Transverse colon (tissue), 4 donors: ENCODE results near the gene DEFB123. TPM values are rescaled to one million over a fixed set of nuclear protein-coding genes. Genes with fewer than 3 reads are reported as not detected.

Source experiments
- DNase-seq: peaks from one replicate; pipeline ENCODE4 v3.0.0-alpha.2; 2019
- H3K27ac ChIP-seq, 4 donors: fragments of 200-600 bp; sonication (generic); 2 replicates each; pipeline ENCODE4 v1.5.1; 2016 to 2018; ENCODE audit warnings: inconsistent platforms in 4 of 4
- H3K27me3 ChIP-seq: fragments of 200-600 bp; sonication (generic); 2 replicates; pipeline ENCODE4 v1.5.1; 2017; ENCODE audit warnings: inconsistent platforms
- H3K36me3 ChIP-seq, 4 donors: fragments of 200-600 bp; sonication (generic); 2 replicates each; pipeline ENCODE4 v1.5.1; 2017 to 2019; ENCODE audit warnings: inconsistent platforms in 4 of 4
- H3K4me1 ChIP-seq, 4 donors: fragments of 200-600 bp; sonication (generic); 2 replicates each; pipeline ENCODE4 v1.5.1; 2017 to 2020; ENCODE audit warnings: inconsistent platforms in 4 of 4
- H3K4me3 ChIP-seq, 4 donors: fragments of 200-600 bp; sonication (generic); 1 replicate in 1 of 4; 2 replicates in 3 of 4; pipeline versions ENCODE4 v1.5.1 to v1.6.1; 2017 to 2019; ENCODE audit warnings: inconsistent platforms in 4 of 4
- H3K9me3 ChIP-seq, 2 donors: fragments of 200-600 bp; sonication (generic); 2 replicates each; pipeline ENCODE4 v1.5.1; 2017 to 2019; ENCODE audit warnings: inconsistent platforms in 2 of 2
- EP300 ChIP-seq: sonication (generic); formaldehyde crosslinking; IDR thresholded peaks from one replicate; pipeline ENCODE4 v1.6.1; 2017; ENCODE audit warnings: antibody characterized with exemption, low read depth
- POLR2A ChIP-seq: fragments of 450-650 bp; IDR thresholded peaks from one replicate; pipeline ENCODE4 v1.6.1; 2016; ENCODE audit warnings: antibody characterized with exemption, mild to moderate bottlenecking, moderate library complexity
- POLR2AphosphoS5 ChIP-seq, 3 donors: sonication (generic); formaldehyde crosslinking; IDR thresholded peaks; one replicate each; pipeline ENCODE4 v1.6.1; 2016; ENCODE audit warnings: antibody characterized with exemption in 3 of 3
- WGBS, 2 donors: methylation state at CpG; one replicate each; pipeline ENCODE4 v1.1.5; 2018; ENCODE audit warnings: low coverage in 1 of 2; 5-methylcytosine and 5-hydroxymethylcytosine counted together
- in situ Hi-C, 4 donors: fragments of 200-750 bp; cut with MboI; loops; one replicate each; pipeline versions ENCODE4 v1.15.0 to v1.15.1; 2017; ENCODE audit warnings: low sequenced_read_pairs in 3 of 4, low pct_ligation_motif_present in 1 of 4, low pct_unique_long_range_greater_than_20kb in 1 of 4
- intact Hi-C: fragments of 100-400 bp; cut with DNase I; formaldehyde crosslinking; loops from one replicate; pipeline ENCODE4 v1.15.1; 2023; ENCODE audit warnings: low total_unique reads
- total RNA-seq, 4 donors: library from RNA; depleted of rRNA; stranded (reverse); fragments of >200 nt; gene quantifications; one replicate each; pipeline ENCODE4 v1.1.0, GENCODE V29; 2016
- TF ChIP-seq, protein P1 (sequence below), 5 experiments: fragments of 200-600 bp in 3 of 5; fragments of 450-650 bp in 2 of 5; sonication (generic) in 3 of 5; IDR thresholded peaks; 1 replicate in 2 of 5; 2 replicates in 3 of 5; pipeline ENCODE4 v1.5.1; 2016 to 2017; ENCODE audit warnings: antibody characterized with exemption in 5 of 5, inconsistent platforms in 3 of 5, mild to moderate bottlenecking in 2 of 5, moderate library complexity in 1 of 5

DEFB123 gene
- total RNA-seq, 4 donors from 2014 or later: not detected

DNA sequence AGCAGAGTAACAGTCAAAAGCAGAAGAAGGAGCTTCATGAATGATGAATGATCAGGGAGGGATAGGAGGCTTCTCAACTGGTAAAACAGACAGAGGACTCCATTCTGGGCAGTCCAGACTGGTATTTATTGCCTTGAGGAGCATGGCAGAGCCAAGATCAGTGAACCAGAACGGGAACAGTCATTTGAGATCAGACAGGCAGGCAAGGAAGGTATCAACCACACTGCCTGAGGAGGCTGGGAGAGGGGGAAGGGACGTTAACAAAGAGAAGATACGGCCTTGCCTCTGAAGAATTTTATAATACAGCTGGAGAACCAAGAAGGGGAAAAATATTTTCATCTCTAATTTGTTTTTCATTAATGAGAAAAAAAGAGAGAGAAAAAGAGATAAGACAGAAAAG is 34.3 kb upstream of the DEFB123 start, which contains the start of gene DEFB121:
TSS of gene DEFB121 (minus strand) at position 101 of the 400 bp plus-strand sequence. CDS start at position 38, 63 bp downstream.
- in situ Hi-C loops (loop anchor here in 1 of 4 donors (25.0 kb wide), 1 partner anchor 94 kb away; the partner anchor contains the start of gene DEFB116), intact Hi-C loops (no loop called here)
- DNase-seq: no peak
- TF ChIP-seq EP300: no peak
- TF ChIP-seq POLR2AphosphoS5 (IDR thresholded peaks at IDR 0.05): no peak
- TF ChIP-seq, protein P1, sequence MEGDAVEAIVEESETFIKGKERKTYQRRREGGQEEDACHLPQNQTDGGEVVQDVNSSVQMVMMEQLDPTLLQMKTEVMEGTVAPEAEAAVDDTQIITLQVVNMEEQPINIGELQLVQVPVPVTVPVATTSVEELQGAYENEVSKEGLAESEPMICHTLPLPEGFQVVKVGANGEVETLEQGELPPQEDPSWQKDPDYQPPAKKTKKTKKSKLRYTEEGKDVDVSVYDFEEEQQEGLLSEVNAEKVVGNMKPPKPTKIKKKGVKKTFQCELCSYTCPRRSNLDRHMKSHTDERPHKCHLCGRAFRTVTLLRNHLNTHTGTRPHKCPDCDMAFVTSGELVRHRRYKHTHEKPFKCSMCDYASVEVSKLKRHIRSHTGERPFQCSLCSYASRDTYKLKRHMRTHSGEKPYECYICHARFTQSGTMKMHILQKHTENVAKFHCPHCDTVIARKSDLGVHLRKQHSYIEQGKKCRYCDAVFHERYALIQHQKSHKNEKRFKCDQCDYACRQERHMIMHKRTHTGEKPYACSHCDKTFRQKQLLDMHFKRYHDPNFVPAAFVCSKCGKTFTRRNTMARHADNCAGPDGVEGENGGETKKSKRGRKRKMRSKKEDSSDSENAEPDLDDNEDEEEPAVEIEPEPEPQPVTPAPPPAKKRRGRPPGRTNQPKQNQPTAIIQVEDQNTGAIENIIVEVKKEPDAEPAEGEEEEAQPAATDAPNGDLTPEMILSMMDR (IDR thresholded peaks at IDR 0.05): no peak
- TF ChIP-seq POLR2A: no peak
- Histone ChIP-seq H3K36me3 (no peaks in the 10 kb centered on the region), H3K27me3 (no peaks in the 10 kb centered on the region), H3K9me3 (no peaks in the 10 kb centered on the region), H3K27ac (no peak within 1 kb of the TSS), H3K4me1 (no peaks in the 10 kb centered on the region), H3K4me3 (no peak within 1 kb of the TSS)
- whole genome bisulfite sequencing, 2 donors: 37 to 41% methylated on average over 2 to 3 of the region's 3 CpGs

DNA sequence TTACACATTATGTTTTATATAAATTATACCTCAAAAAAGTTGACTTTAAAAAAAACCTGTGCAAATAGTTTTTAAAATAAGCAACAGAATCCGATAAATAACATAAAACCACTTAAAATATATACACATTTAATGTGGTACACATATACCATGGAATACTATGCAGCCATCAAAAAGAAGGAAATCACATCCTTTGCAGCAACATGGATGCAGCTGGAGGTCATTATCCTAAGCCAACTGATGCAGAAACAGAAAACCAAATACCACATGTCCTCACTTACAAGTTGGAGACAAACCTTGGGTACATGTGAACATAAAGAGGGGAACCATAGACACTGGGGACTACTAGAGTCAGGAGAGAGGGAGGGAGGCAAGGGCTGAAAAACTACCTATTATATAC is 30.4 kb upstream of the DEFB123 start:
- Histone ChIP-seq H3K9me3 (no peaks in the 10 kb centered on the region), H3K4me1 (no peaks in the 10 kb centered on the region), H3K4me3 (no peak overlapping the region), H3K36me3 (no peaks in the 10 kb centered on the region), H3K27me3 (no peaks in the 10 kb centered on the region), H3K27ac (no peak overlapping the region)
- WGBS, 2 donors: 35 to 38% methylated on average over 1 of the region's 1 CpG
- intact Hi-C loops (no loop called here), in situ Hi-C loops (loop anchor here in 1 of 4 donors (25.0 kb wide), 1 partner anchor 98 kb away; the partner anchor contains the start of gene DEFB116)
- DNase-seq: no peak
- TF ChIP-seq EP300: no peak
- no peak for TF ChIP-seq POLR2AphosphoS5 (IDR thresholded peaks at IDR 0.05)
- TF ChIP-seq, protein P1 (IDR thresholded peaks at IDR 0.05): no peak
- TF ChIP-seq POLR2A: no peak

DNA sequence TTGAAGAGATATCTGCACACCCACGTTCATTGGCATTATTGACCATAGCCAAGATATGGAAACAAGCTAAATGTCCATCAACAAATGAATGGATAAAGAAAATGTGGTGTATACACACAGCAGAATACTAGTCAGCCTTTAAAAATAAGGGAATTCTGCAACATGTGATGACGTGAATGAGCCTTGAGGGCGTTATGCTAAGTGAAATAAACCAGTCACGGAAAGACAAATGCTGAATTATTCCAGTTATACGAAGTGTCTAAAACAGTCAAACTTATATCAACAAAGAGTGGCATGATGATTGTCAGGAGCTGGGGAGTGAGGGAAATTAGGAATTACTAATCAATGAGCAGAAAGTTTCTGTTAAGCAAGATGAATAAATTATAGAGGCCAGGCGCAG is 26.1 kb upstream of the DEFB123 start:
- H3K9me3 ChIP-seq: no peaks in the 10 kb centered on the region
- no peak overlapping the region for H3K27ac ChIP-seq
- H3K4me1 ChIP-seq: no peaks in the 10 kb centered on the region
- DNase-seq: no peak
- H3K36me3 ChIP-seq: no peaks in the 10 kb centered on the region
- intact Hi-C loops (no loop called here), in situ Hi-C loops (loop anchor here in 1 of 4 donors (25.0 kb wide), 1 partner anchor 102 kb away; the partner anchor contains the start of gene DEFB116)
- no peak overlapping the region for H3K4me3 ChIP-seq
- no peaks in the 10 kb centered on the region for H3K27me3 ChIP-seq
- WGBS, 2 donors: 76 to 83% methylated on average over 6 of the region's 6 CpGs
- TF ChIP-seq, protein P1 (IDR thresholded peaks at IDR 0.05): no peak
- no peak for TF ChIP-seq POLR2AphosphoS5 (IDR thresholded peaks at IDR 0.05)
- no peak for TF ChIP-seq POLR2A
- no peak for TF ChIP-seq EP300

DNA sequence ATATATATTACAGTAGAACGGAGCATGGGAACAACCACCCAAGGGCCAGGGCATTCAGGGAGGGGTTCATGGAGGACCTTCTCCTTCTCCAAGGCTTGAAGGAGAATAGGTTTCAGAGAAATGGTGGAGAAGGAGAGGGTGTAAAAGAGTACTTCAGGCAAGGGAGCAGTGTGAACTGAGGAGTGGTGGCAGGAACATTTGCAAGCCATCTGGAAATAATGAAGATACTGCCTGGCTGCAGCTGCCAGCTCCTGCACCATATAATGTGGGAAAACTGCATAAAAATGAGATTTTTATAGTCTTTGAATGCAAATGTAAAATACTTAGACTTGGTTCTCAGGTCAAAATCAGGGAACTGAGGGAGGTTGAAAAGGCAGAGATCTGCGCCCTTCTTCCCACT is 24.8 kb upstream of the DEFB123 start:
- H3K27ac ChIP-seq: no peak overlapping the region
- no peaks in the 10 kb centered on the region for H3K27me3 ChIP-seq
- in situ Hi-C loops: loop anchor here in 1 of 4 donors (25.0 kb wide), 1 partner anchor 103 kb away; the partner anchor contains the start of gene DEFB116
- no peak overlapping the region for H3K4me3 ChIP-seq
- 88 to 90% methylated on average over 2 of the region's 2 CpGs for WGBS, 2 donors
- H3K4me1 ChIP-seq: no peaks in the 10 kb centered on the region
- intact Hi-C loops: no loop called here
- TF ChIP-seq POLR2AphosphoS5 (IDR thresholded peaks at IDR 0.05) (no peak), EP300 (no peak), POLR2A (no peak)
- TF ChIP-seq, protein P1 (IDR thresholded peaks at IDR 0.05): no peak
- H3K36me3 ChIP-seq: no peaks in the 10 kb centered on the region
- no peak for DNase-seq
- H3K9me3 ChIP-seq: no peaks in the 10 kb centered on the region
